A549 (cell line): ENCODE results near the gene DGKA. TPM values are rescaled to one million over a fixed set of nuclear protein-coding genes. Genes with fewer than 3 reads are reported as not detected.
"Not testable (repeated sequence)": the region's sequence is repeated elsewhere in the genome, so short reads cannot be mapped to it uniquely, and the experiment has no call there.

Experiments
- ATAC-seq, 2 experiments: fragments of 200-7000 bp in 1 of 2; fragments of >200 bp in 1 of 2; cut with Nextera tagmentation in 1 of 2; cut with Tn5 transposase in 1 of 2; 3 replicates each; pipeline versions ENCODE4 v1.8.0 to v1.9.1; 2018 to 2020; ENCODE audit warnings: mild to moderate bottlenecking in 1 of 2, moderate library complexity in 1 of 2
- CTCF ChIA-PET: fragments of 300-600 bp; sonication (Branson Sonifier 250); formaldehyde crosslinking; extraction: SDS; loops from one replicate; lab custom pipeline; 2021; ENCODE audit warnings: antibody characterized with exemption, inconsistent platforms; lab: Yijun Ruan, JAX
- POLR2A ChIA-PET: fragments of 350-600 bp; formaldehyde crosslinking; extraction: SDS; loops from one replicate; lab custom pipeline; 2021; ENCODE audit warnings: antibody characterized with exemption, inconsistent platforms; lab: Yijun Ruan, JAX
- DNase-seq, 2 experiments: peaks; one replicate each; pipeline versions ENCODE4 v3.0.0 to v3.0.0-alpha.2; 2011 to 2016; ENCODE audit warnings: low read depth in 1 of 2, low spot score in 1 of 2
- FAIRE-seq: peaks from 2 replicates; lab custom pipeline; 2011; peaks lifted over from hg19 to GRCh38; lab: Jason Lieb, UNC
- H3K27ac ChIP-seq, 2 experiments: fragments of >200 bp; sonication (Bioruptor Twin); formaldehyde crosslinking; 3 replicates each; pipeline ENCODE4 v1.5.1; 2016 to 2017
- H3K4me1 ChIP-seq: fragments of >200 bp; sonication (Bioruptor Twin); formaldehyde crosslinking; 3 replicates; pipeline ENCODE4 v1.6.1; 2016
- H3K4me2 ChIP-seq: fragments of >200 bp; sonication (Bioruptor Twin); formaldehyde crosslinking; 3 replicates; pipeline ENCODE4 v1.6.1; 2016
- H3K4me3 ChIP-seq: fragments of >200 bp; sonication (Bioruptor Twin); formaldehyde crosslinking; 3 replicates; pipeline ENCODE4 v1.5.1; 2016
- H3K9me3 ChIP-seq: fragments of >200 bp; sonication (Bioruptor Twin); formaldehyde crosslinking; 3 replicates; pipeline ENCODE4 v1.6.1; 2016
- BHLHE40 ChIP-seq: IDR thresholded peaks from 2 replicates; pipeline ENCODE4 v1.6.1; 2012; ENCODE audit warnings: low read depth, low read length, inconsistent platforms
- EHF ChIP-seq: fragments of 250-450 bp; sonication (Bioruptor Pico); IDR thresholded peaks from 2 replicates; pipeline ENCODE4 v1.5.0; 2020; ENCODE audit warnings: mild to moderate bottlenecking
- FOSB ChIP-seq: fragments of 250-450 bp; sonication (Bioruptor Pico); IDR thresholded peaks from 2 replicates; pipeline ENCODE4 v1.5.0; 2020; ENCODE audit warnings: mild to moderate bottlenecking, moderate library complexity
- FOSL2 ChIP-seq, 2 experiments: fragments of 450-650 bp in 1 of 2; fragments of >200 bp in 1 of 2; sonication (Bioruptor Twin) in 1 of 2; formaldehyde crosslinking; IDR thresholded peaks; 2 replicates each; pipeline versions ENCODE4 v1.5.0 to v1.6.1; 2016 to 2020; ENCODE audit warnings: mild to moderate bottlenecking in 1 of 2, moderate library complexity in 1 of 2
- JUN ChIP-seq, 2 experiments: fragments of >200 bp; sonication (Bioruptor Twin); formaldehyde crosslinking; IDR thresholded peaks; 2 replicates in 1 of 2; 3 replicates in 1 of 2; pipeline ENCODE4 v1.6.1; 2016 to 2017
- KDM1A ChIP-seq: fragments of 200-600 bp; sonication (generic); IDR thresholded peaks from 2 replicates; pipeline ENCODE4 v1.6.1; 2016; ENCODE audit warnings: low read depth, mild to moderate bottlenecking
- MAFK ChIP-seq: fragments of 450-650 bp; IDR thresholded peaks from 2 replicates; pipeline ENCODE4 v1.6.1; 2014; ENCODE audit not compliant: partially characterized antibody
- MAZ ChIP-seq: fragments of 150-350 bp; IDR thresholded peaks from 2 replicates; pipeline ENCODE4 v1.6.1; 2014; ENCODE audit warnings: antibody characterized with exemption, low read depth, low read length, borderline replicate concordance
- MYC ChIP-seq: IDR thresholded peaks from 2 replicates; pipeline ENCODE4 v1.6.1; 2012; ENCODE audit warnings: mild to moderate bottlenecking, inconsistent platforms, low read length, improper control_type of control experiment, borderline replicate concordance
- RCOR1 ChIP-seq: fragments of 150-350 bp; IDR thresholded peaks from 2 replicates; pipeline ENCODE4 v1.6.1; 2014; ENCODE audit warnings: antibody characterized with exemption, low read length, low read depth
- RFX5 ChIP-seq: fragments of 450-650 bp; IDR thresholded peaks from 2 replicates; pipeline ENCODE4 v1.7.1; 2014; ENCODE audit warnings: antibody characterized with exemption, mild to moderate bottlenecking, moderate library complexity
- TFCP2L1 ChIP-seq: fragments of 250-450 bp; sonication (Bioruptor Pico); IDR thresholded peaks from 2 replicates; pipeline ENCODE4 v1.5.0; 2021; ENCODE audit warnings: mild to moderate bottlenecking
- ZFP36 ChIP-seq: fragments of 450-650 bp; IDR thresholded peaks from 2 replicates; pipeline ENCODE4 v1.6.1; 2014; ENCODE audit warnings: borderline replicate concordance; ENCODE audit not compliant: partially characterized antibody
- ZSCAN20 ChIP-seq: fragments of 250-450 bp; sonication (Bioruptor Pico); IDR thresholded peaks from 2 replicates; pipeline ENCODE4 v1.8.0; 2022; ENCODE audit warnings: mild to moderate bottlenecking, moderate library complexity
- WGBS: methylation state at CpG from one replicate; pipeline ENCODE4 v1.1.6; 2017; ENCODE audit errors: missing lambda C conversion rate; 5-methylcytosine and 5-hydroxymethylcytosine counted together
- polyA plus RNA-seq, 4 experiments: library from polyadenylated mRNA; depleted of rRNA in 3 of 4; stranded (reverse); fragments of >200 nt; fragmentation: RNase III in 1 of 4; extraction: RNeasy Plus Mini Kit Qiagen cat#74134 plus additional on column Dnase treatment in 1 of 4; gene quantifications; 2 replicates in 3 of 4; 3 replicates in 1 of 4; pipeline ENCODE4 v1.2.3, GENCODE V29; 2011 to 2017
- TF ChIP-seq, protein P1 (sequence below): IDR thresholded peaks from 2 replicates; pipeline ENCODE4 v1.6.1; 2012; ENCODE audit warnings: low read depth, borderline replicate concordance
- TF ChIP-seq, protein P2 (sequence below): fragments of 200-600 bp; sonication (generic); IDR thresholded peaks from 2 replicates; pipeline ENCODE4 v1.6.1; 2016; ENCODE audit warnings: antibody characterized with exemption, mild to moderate bottlenecking, moderate library complexity
- TF ChIP-seq, protein P3 (sequence below): IDR thresholded peaks from 2 replicates; pipeline ENCODE4 v1.6.1; 2012

DGKA gene
- polyA plus RNA-seq, 2 of the 4 experiments (the other 2 are of a cell fraction), result 21.0 to 24.7 TPM

DNA sequence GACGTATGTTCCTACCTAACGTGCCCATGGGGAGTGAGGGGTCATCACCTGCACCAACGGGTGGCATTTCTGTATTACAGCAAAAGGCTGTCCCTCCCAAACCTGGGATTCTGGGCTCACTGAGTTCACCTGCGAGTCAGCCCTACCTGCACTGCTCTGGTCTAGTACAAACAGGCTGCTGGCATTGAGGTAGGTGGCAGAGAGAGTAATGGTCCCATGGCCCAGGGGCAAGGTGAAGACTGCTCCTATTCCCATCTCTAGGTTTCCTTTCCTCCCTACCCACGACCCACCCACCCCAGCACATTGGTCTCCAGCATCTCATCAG is 66.5 kb downstream of the DGKA start:
- DNase-seq, result no peak
- POLR2A ChIA-PET, result interaction anchor here (0.8 to 1.9 kb wide), 6 partner anchors 10 to 107 kb away, joined by 3 to 10 read pairs (median 5); partner anchors contain the start of genes PA2G4 and RAB5B
- H3K4me3 ChIP-seq, result peak overlapping the region; percentile 67
- TF ChIP-seq ZSCAN20 (CRISPR knock-in tag), result no peak
- TF ChIP-seq, all 56 proteins: peak for 0
- ATAC-seq, result peak; percentile 25 to 30; a peak in 4 of 6 replicates
- CTCF ChIA-PET, result interaction anchor here (0.7 to 6.1 kb wide), 21 partner anchors 9 to 432 kb away, joined by 3 to 96 read pairs (median 10); partner anchors contain the start of genes DGKA, IKZF4, PA2G4 and RAB5B
- peaks cover 18% of the 10 kb centered on the region for H3K4me1 ChIP-seq
- H3K4me2 ChIP-seq, result peak overlapping the region; percentile 73
- 0% methylated on average over 3 of the region's 5 CpGs for WGBS
- no peaks in the 10 kb centered on the region for H3K9me3 ChIP-seq
- peak overlapping the region; percentile 77 to 89 for H3K27ac ChIP-seq
- no peak for FAIRE-seq

DNA sequence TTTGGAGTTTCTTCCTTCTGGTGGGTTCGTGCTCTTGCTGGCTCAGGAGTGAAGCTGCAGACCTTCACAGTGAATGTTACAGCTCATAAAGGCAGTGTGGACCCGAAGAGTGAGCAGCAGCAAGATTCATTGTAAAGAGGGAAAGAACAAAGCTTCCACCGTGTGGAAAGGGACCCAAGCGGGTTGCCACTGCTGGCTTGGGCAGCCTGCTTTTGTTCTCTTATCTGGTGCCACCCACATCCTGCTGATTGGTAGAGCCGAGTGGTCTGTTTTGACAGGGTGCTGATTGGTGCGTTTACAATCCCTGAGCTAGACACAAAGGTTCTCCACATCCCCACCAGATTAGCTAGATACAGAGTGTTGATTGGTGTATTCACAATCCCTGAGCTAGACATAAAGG is 68.6 kb downstream of the DGKA start:
- H3K4me2 ChIP-seq, FAIRE-seq, POLR2A ChIA-PET, H3K4me3 ChIP-seq, ATAC-seq, H3K27ac ChIP-seq, DNase-seq, H3K9me3 ChIP-seq: not testable (repeated sequence)
- WGBS, result 82% methylated on average over 6 of the region's 6 CpGs
- CTCF ChIA-PET, result interaction anchor here (1.8 to 6.1 kb wide), 4 partner anchors 14 to 41 kb away, joined by 6 to 96 read pairs (median 62); no protein-coding TSS in a partner anchor
- H3K4me1 ChIP-seq, result peaks cover 18% of the 10 kb centered on the region

DNA sequence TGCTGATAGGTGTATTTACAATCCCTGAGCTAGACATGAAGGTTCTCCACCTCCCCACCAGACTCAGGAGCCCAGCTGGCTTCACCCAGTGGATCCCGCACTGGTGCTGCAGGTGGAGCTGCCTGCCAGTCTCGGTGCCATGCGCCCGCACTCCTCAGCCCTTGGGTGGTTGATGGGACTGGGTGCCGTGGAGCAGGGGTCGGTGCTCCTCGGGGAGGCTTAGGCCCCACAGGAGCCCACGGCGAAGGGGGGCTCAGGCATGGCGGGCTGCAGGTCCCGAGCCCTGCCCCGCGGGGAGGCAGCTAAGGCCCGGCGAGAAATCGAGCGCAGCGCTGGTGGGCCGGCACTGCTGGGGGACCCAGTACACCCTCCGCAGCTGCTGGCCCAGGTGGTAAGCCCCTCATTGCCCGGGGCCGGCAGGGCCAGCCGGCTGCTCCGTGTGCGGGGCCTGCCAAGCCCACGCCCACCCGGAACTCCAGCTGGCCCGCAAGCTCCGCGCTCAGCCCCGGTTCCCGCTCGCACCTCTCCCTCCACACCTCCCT is 69.1 kb downstream of the DGKA start:
- WGBS, result 97% methylated on average over 27 of the region's 33 CpGs
- H3K27ac ChIP-seq, H3K9me3 ChIP-seq, H3K4me2 ChIP-seq, FAIRE-seq, DNase-seq, ATAC-seq, H3K4me3 ChIP-seq, POLR2A ChIA-PET: not testable (repeated sequence)
- CTCF ChIA-PET, result interaction anchor here (1.8 to 6.1 kb wide), 3 partner anchors 17 to 41 kb away, joined by 6 to 96 read pairs (median 92); no protein-coding TSS in a partner anchor
- H3K4me1 ChIP-seq, result peaks cover 18% of the 10 kb centered on the region

DNA sequence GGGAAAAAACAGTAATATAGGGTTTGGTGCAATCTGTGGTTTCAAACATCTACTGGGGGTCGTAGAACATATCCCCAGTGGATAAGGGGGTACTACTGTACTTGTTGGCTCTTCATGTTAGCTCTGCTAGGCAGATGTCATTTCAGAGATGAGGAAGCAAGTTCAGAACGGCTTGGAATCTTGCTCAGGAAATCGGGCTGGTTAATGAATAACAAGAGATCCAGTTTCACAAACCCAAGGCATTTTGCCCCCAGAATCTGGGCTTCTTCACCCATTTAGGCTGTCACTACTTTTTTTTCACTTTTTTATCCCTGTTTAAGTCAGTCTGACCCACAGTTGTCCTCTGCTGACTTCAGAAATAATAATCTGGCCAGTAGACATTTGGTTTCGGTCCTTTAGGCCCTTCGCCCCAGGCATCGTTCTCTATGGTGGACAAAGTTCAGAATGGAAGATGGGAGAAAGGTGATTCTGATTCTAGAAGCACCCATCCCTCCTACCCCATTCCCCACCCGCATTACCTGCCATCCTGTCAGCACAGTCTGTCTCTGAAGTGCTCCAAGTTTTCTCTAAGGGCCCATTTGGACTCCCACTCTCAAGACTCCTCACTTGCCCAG is 70.6 kb downstream of the DGKA start:
- FAIRE-seq (no peak), DNase-seq (peak in 1 of 2 experiments; percentile 19), ATAC-seq (no peak)
- Histone ChIP-seq H3K9me3 (no peaks in the 10 kb centered on the region), H3K4me1 (peaks cover 18% of the 10 kb centered on the region), H3K4me3 (no peak overlapping the region), H3K27ac (peak overlapping the region; percentile 7 to 65; a peak in 3 of 6 replicates), H3K4me2 (peak overlapping the region; percentile 52)
- 54% methylated on average over 7 of the region's 7 CpGs for WGBS
- no peak for TF ChIP-seq RFX5
- TF ChIP-seq EHF (CRISPR knock-in tag), result no peak
- TF ChIP-seq JUN (IDR thresholded peaks at IDR 0.05), result no peak
- TF ChIP-seq, protein P1, sequence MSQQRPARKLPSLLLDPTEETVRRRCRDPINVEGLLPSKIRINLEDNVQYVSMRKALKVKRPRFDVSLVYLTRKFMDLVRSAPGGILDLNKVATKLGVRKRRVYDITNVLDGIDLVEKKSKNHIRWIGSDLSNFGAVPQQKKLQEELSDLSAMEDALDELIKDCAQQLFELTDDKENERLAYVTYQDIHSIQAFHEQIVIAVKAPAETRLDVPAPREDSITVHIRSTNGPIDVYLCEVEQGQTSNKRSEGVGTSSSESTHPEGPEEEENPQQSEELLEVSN, result no peak
- no peak for TF ChIP-seq BHLHE40
- TF ChIP-seq MAFK, result no peak
- TF ChIP-seq, protein P2, sequence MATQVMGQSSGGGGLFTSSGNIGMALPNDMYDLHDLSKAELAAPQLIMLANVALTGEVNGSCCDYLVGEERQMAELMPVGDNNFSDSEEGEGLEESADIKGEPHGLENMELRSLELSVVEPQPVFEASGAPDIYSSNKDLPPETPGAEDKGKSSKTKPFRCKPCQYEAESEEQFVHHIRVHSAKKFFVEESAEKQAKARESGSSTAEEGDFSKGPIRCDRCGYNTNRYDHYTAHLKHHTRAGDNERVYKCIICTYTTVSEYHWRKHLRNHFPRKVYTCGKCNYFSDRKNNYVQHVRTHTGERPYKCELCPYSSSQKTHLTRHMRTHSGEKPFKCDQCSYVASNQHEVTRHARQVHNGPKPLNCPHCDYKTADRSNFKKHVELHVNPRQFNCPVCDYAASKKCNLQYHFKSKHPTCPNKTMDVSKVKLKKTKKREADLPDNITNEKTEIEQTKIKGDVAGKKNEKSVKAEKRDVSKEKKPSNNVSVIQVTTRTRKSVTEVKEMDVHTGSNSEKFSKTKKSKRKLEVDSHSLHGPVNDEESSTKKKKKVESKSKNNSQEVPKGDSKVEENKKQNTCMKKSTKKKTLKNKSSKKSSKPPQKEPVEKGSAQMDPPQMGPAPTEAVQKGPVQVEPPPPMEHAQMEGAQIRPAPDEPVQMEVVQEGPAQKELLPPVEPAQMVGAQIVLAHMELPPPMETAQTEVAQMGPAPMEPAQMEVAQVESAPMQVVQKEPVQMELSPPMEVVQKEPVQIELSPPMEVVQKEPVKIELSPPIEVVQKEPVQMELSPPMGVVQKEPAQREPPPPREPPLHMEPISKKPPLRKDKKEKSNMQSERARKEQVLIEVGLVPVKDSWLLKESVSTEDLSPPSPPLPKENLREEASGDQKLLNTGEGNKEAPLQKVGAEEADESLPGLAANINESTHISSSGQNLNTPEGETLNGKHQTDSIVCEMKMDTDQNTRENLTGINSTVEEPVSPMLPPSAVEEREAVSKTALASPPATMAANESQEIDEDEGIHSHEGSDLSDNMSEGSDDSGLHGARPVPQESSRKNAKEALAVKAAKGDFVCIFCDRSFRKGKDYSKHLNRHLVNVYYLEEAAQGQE, result no peak
- TF ChIP-seq MAZ, result no peak
- TF ChIP-seq MYC, result no peak
- no peak for TF ChIP-seq TFCP2L1
- TF ChIP-seq FOSL2 (IDR thresholded peaks at IDR 0.05), result no peak
- no peak for TF ChIP-seq FOSL2 (CRISPR knock-in tag; IDR thresholded peaks at IDR 0.05)
- TF ChIP-seq, protein P3, sequence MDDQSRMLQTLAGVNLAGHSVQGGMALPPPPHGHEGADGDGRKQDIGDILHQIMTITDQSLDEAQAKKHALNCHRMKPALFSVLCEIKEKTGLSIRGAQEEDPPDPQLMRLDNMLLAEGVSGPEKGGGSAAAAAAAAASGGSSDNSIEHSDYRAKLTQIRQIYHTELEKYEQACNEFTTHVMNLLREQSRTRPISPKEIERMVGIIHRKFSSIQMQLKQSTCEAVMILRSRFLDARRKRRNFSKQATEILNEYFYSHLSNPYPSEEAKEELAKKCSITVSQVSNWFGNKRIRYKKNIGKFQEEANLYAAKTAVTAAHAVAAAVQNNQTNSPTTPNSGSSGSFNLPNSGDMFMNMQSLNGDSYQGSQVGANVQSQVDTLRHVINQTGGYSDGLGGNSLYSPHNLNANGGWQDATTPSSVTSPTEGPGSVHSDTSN, result no peak
- TF ChIP-seq RCOR1, result no peak
- no peak for TF ChIP-seq KDM1A
- TF ChIP-seq ZFP36, result no peak
- TF ChIP-seq FOSB (CRISPR knock-in tag), result no peak
- CTCF ChIA-PET, result interaction anchor here (1.1 kb wide), 1 partner anchor 46 kb away, joined by 3 read pairs; no protein-coding TSS in a partner anchor
- POLR2A ChIA-PET, result no interaction called here

DNA sequence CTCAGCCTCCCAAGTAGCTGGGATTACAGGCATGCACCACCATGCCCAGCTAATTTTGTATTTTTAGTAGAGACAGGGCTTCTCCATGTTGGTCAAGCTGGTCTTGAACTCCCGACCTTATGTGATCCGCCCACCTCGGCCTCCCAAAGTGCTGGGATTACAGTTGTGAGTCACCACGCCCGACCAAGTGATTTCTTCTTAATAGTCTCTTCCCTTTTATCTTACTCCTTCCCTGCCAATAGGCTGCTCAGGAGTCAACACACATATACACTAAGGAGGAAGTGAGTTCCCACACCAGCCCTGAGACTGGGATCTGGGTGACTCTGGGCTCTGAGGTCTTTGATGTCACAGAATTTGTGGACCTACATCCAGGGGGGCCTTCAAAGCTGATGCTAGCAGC is 72.4 kb downstream of the DGKA start:
- peaks cover 18% of the 10 kb centered on the region for H3K4me1 ChIP-seq
- H3K9me3 ChIP-seq, ATAC-seq, H3K27ac ChIP-seq, POLR2A ChIA-PET, H3K4me3 ChIP-seq, H3K4me2 ChIP-seq, FAIRE-seq, DNase-seq: not testable (repeated sequence)
- WGBS, result 92% methylated on average over 5 of the region's 5 CpGs
- CTCF ChIA-PET, result interaction anchor here (1.1 to 4.1 kb wide), 2 partner anchors 26 to 36 kb away, joined by 3 to 22 read pairs; no protein-coding TSS in a partner anchor
